ACC112 (cell line): ENCODE measurements around the gene VSNL1.
A peak's percentile ranks its signal among the peaks of the same experiment; 100 is the strongest.

ENCODE experiments used
- H2AFZ ChIP-seq: fragments of 200-600 bp; sonication (generic); one replicate; pipeline ENCODE4 v1.6.0; 2017; ENCODE audit warnings: antibody characterized with exemption, low read length; ENCODE audit not compliant: unreplicated experiment
- H3K27ac ChIP-seq: fragments of 200-600 bp; sonication (generic); 2 replicates; pipeline ENCODE4 v1.5.1; 2014; ENCODE audit warnings: low read depth, mild to moderate bottlenecking, antibody characterized with exemption, low read length, moderate library complexity
- H3K27me3 ChIP-seq: fragments of 200-600 bp; sonication (generic); 2 replicates; pipeline ENCODE4 v1.6.1; 2014; ENCODE audit warnings: mild to moderate bottlenecking, antibody characterized with exemption, low read length, moderate library complexity, mixed read lengths; ENCODE audit not compliant: insufficient read depth
- H3K36me3 ChIP-seq: fragments of 200-600 bp; sonication (generic); 2 replicates; pipeline ENCODE4 v1.6.1; 2016; ENCODE audit warnings: mild to moderate bottlenecking, antibody characterized with exemption, low read length, moderate library complexity, mixed read lengths; ENCODE audit not compliant: insufficient read depth
- H3K4me1 ChIP-seq: fragments of 200-600 bp; sonication (generic); one replicate; pipeline ENCODE4 v1.6.1; 2016; ENCODE audit warnings: low read length, mixed read lengths; ENCODE audit not compliant: insufficient read depth, unreplicated experiment, control insufficient read depth
- H3K4me3 ChIP-seq: fragments of 200-600 bp; sonication (generic); 2 replicates; pipeline ENCODE4 v1.5.1; 2014; ENCODE audit warnings: mild to moderate bottlenecking, low read depth, low read length
- H3K79me2 ChIP-seq: fragments of 200-600 bp; sonication (generic); one replicate; pipeline ENCODE4 v1.6.0; 2016; ENCODE audit warnings: low read length; ENCODE audit not compliant: control insufficient read depth, unreplicated experiment, insufficient read depth

Gene VSNL1

DNA sequence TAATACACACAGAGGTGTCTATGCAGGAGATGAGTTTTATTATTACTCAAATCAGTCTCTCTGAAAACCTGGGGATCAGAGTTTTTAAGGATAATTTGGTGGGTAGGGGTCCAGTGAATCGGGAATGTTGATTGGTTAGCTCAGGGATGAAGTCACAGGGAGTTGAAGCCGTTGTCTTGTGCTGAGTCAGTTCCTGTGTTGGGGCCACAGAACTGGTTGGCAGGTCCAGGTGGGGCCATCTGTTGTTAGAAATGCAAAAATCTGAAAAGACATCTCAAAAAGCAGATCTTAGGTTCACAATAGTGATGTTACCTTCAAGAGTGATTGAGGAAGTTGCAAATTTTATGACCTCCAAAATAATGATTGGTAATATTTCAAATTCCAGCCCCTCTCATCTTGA lies 86.9 kb downstream of the VSNL1 start:
- Histone ChIP-seq H3K79me2 (no peaks in the 10 kb centered on the region), H3K27ac (no peak overlapping the region), H3K27me3 (no peaks in the 10 kb centered on the region), H3K36me3 (no peaks in the 10 kb centered on the region), H2AFZ (no peak overlapping the region), H3K4me1 (no peaks in the 10 kb centered on the region), H3K4me3 (no peak overlapping the region)

DNA sequence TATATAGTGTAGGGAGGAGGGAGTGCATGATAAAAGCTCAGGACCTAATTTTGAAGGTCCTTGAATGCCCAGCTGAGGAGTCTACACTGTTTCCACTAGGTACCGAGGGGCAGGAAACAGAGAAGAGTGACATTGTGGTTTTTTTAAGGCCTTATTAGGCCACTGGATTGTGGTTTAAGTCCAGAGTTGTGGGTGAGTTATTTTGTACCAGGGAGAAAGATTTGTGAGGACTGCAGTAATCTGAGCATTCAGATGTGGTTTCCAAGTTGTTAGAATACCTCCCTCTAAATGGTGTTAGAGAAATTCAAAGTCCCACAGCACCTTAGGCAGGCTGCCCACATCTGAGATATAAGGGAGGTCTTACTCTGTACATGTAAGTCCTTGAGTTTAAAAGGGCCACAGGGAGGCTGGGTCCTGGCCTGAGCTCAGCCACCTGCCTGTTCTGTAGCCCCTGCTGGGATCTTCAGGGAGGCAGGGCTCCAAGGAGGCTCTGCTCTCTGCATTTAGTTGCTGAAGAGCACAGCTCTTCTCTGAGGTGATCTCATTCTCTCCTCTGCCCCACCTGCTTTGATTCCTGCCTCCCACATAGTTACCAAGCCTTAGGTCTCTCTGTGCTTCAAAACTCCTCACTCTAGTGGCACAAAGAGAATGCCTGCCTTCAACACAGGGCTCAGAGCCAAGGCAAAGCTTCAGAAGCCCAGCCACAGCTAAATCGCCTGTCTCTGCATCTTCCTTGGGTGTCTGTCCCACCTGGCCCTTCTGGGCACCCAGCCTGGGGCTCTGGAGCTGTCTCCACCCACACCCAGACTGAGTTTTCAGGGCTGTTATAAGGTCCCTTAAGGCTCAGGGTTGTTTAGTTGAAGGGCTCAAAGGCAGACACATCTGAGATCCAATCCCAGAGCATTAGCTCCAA lies 88.1 kb downstream of the VSNL1 start:
- no peak overlapping the region for H2AFZ ChIP-seq
- H3K4me1 ChIP-seq: no peaks in the 10 kb centered on the region
- no peaks in the 10 kb centered on the region for H3K79me2 ChIP-seq
- no peaks in the 10 kb centered on the region for H3K27me3 ChIP-seq
- H3K4me3 ChIP-seq: no peak overlapping the region
- no peak overlapping the region for H3K27ac ChIP-seq
- no peaks in the 10 kb centered on the region for H3K36me3 ChIP-seq

DNA sequence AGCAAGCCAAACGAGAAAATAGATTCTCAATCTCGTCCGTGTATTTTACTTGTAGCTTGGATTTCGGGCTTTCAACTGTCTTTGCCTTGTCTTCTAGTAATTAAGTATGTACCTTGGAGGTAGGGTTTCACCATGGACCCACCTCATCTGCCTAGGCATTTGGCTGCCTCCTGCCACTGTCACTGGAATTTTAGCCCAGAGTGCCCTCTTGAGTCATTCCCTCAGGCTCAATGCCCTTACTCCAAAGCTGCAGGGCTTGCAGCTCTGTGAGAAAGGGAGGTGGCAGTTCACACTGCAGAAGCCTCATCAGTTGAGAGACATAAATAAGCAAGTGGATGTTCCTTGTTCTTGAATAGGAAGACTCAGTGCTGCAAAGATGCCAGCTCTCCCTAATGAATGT lies 89.6 kb downstream of the VSNL1 start:
- Histone ChIP-seq H3K79me2 (no peaks in the 10 kb centered on the region), H3K4me1 (no peaks in the 10 kb centered on the region), H3K36me3 (no peaks in the 10 kb centered on the region), H3K27me3 (no peaks in the 10 kb centered on the region), H3K4me3 (no peak overlapping the region), H3K27ac (no peak overlapping the region), H2AFZ (no peak overlapping the region)

DNA sequence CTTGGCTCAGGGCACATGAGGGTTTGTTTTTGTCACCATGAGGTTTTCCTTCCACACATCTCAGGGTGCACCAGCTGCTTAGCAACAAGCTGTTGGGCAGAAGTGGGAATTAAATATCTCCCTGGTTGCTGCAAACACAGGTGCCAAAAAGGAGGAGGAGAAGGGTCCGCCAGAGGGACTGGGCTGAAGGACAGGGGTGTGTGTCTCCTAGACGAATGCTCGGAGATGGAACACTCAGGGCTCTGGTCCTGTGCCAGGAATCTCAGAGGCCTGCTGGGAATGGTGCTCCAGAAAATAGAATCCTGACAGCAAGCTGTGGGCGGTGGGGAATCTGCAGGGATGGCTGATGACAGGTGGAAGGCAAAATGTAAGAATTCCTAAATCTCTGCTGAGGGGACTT lies 94.5 kb downstream of the VSNL1 start:
- H2AFZ ChIP-seq: no peak overlapping the region
- H3K4me1 ChIP-seq: no peaks in the 10 kb centered on the region
- H3K79me2 ChIP-seq: no peaks in the 10 kb centered on the region
- no peak overlapping the region for H3K27ac ChIP-seq
- no peak overlapping the region for H3K4me3 ChIP-seq
- H3K36me3 ChIP-seq: no peaks in the 10 kb centered on the region
- no peaks in the 10 kb centered on the region for H3K27me3 ChIP-seq

DNA sequence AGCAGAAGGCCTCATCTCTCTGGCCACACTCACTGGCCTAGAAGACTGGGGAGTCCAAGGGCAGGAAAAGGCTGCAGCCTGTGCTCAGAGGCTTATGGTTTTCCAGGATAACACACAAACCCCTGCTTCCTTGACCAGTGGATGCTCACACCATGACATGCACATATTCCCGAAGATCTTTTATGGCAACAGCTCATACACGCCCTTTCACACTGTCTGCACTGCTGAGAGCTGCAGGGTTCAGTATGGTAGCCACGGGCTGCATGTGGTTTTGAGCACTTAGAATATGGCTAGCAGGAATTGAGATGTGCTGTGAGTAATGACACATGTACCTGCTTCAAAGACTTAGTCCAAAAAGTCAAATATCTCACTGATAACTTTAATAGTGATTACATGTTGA lies 95.8 kb downstream of the VSNL1 start:
- Histone ChIP-seq H3K79me2 (no peaks in the 10 kb centered on the region), H3K4me1 (no peaks in the 10 kb centered on the region), H3K27ac (no peak overlapping the region), H3K36me3 (no peaks in the 10 kb centered on the region), H3K27me3 (no peaks in the 10 kb centered on the region), H2AFZ (no peak overlapping the region), H3K4me3 (no peak overlapping the region)

DNA sequence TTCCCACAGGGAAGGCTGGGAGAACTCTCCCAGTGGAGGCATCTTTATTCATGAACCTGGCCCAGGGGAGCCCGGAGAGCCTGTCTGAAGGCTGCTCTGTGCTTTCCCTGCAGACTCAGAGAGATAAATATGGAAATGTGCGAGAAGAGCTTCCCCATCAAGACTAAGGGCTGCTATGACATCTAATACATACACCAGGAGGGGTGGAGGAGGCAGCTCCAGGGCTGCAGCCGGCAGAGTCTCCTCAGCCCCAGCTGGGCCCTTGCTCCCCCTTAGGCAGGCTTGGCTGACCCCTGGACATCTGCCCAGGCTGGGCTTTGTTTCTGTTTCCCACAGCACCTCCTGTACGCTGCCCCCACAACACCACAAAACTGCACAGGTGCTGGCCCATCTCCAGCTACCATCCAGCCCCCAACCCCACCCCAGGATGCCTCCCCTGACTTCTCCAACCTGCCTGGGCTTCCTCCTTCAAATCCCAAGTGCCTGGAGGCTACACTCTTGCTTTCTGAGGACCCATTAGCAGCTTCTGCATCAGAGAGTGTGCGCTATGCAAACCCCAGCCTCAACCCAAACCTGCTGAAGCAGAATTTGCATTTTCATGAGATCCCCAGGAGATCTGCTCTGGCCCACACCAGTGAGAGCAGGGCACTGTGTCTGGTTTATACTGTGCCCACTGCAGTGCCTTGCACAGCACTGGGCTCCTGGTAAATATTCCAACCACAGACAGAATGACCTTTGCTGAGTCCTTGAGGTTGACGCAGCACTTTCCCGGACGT lies 96.8 kb downstream of the VSNL1 start:
- H3K36me3 ChIP-seq: no peaks in the 10 kb centered on the region
- no peaks in the 10 kb centered on the region for H3K4me1 ChIP-seq
- no peak overlapping the region for H3K4me3 ChIP-seq
- H3K27ac ChIP-seq: no peak overlapping the region
- no peaks in the 10 kb centered on the region for H3K79me2 ChIP-seq
- H2AFZ ChIP-seq: no peak overlapping the region
- H3K27me3 ChIP-seq: no peaks in the 10 kb centered on the region

DNA sequence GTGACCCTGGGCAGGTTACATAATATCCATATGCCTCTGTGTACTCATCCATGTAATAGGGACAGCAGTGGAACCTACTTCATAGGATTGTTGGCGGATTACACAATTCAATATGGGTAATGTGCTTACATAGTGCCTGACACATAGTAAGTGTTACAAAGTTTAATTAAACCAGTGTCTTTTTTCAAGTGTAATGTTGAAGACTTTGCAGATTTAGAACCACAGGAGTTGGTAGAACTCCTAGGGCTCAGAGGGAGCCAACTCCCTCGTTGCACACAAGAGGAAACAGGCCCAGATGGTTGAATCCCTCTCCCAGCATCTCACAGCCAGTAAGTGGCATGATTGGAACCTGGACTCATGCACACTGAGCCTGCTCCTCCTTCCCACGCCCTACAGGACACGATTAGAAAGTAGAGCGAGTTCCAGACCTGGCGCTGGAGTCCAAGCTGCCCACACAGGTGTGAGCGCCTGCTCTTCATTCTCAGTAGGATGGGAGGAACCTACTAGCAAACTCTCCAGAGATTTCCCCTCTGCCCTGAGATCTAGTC lies 97.8 kb downstream of the VSNL1 start:
- Histone ChIP-seq H3K27ac (no peak overlapping the region), H2AFZ (no peak overlapping the region), H3K4me1 (peaks cover 6% of the 10 kb centered on the region), H3K36me3 (no peaks in the 10 kb centered on the region), H3K79me2 (no peaks in the 10 kb centered on the region), H3K27me3 (no peaks in the 10 kb centered on the region), H3K4me3 (no peak overlapping the region)

DNA sequence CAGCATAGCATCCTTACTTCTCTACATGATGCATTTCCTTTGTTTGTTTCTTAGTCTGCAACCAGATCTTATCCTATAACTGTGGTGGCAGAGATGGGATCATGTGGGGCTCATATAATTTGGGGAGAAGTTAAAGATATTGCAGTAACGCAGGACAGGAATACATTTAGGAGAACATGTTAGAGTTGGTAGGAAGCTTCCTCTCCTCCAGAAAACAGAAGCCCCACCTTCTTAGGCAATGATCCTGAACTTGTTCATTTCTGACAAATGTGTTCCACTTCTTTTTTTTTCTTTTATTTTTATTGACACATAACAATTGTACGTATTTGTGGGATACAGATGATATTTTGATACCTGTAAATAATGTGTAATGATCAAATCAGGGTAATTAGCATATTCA lies 99.9 kb downstream of the VSNL1 start:
- H3K79me2 ChIP-seq: no peaks in the 10 kb centered on the region
- no peak overlapping the region for H3K4me3 ChIP-seq
- no peak overlapping the region for H3K27ac ChIP-seq

DNA sequence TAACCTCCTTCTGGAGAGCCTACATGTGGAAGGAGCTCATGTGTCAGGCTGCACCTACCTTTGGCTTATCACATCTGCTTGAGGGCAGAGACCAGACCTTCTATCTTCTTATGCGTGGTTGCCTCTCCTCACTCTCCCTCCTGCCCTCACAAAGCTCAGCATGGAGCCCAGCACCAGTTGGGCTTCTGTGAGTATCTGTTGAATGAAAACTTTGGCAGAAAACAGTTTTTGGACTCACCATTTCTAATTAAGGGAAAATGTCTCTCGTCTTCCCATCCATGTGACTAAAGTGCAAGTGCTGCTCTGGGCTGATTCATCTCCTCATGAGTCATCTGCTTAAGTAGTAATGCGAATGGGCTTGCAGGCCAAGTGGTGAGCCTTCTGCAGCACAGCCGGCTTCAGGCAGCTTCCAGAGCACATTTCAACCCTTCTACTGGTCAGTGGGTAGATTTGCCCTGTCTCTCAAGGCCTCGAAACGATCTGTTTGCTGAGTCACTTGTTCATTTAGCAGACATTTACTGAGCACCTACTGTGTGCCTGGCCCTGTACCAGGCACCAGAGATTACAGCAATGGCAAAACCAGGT lies 102.6 kb downstream of the VSNL1 start:
- peaks cover 33% of the 10 kb centered on the region for H3K4me1 ChIP-seq
- H3K27ac ChIP-seq: peak overlapping the region; percentile 66
- no peaks in the 10 kb centered on the region for H3K79me2 ChIP-seq
- H3K27me3 ChIP-seq: no peaks in the 10 kb centered on the region
- peak overlapping the region; percentile 93 for H2AFZ ChIP-seq
- H3K36me3 ChIP-seq: no peaks in the 10 kb centered on the region
- peak overlapping the region; percentile 33; the same call in 1 of the 2 replicates for H3K4me3 ChIP-seq

More for the DNA sequence above, 99.9 kb downstream of the VSNL1 start:
- H3K27me3 ChIP-seq: no peaks in the 10 kb centered on the region
- H3K4me1 ChIP-seq: peaks cover 25% of the 10 kb centered on the region
- H2AFZ ChIP-seq: no peak overlapping the region
- H3K36me3 ChIP-seq: no peaks in the 10 kb centered on the region

DNA sequence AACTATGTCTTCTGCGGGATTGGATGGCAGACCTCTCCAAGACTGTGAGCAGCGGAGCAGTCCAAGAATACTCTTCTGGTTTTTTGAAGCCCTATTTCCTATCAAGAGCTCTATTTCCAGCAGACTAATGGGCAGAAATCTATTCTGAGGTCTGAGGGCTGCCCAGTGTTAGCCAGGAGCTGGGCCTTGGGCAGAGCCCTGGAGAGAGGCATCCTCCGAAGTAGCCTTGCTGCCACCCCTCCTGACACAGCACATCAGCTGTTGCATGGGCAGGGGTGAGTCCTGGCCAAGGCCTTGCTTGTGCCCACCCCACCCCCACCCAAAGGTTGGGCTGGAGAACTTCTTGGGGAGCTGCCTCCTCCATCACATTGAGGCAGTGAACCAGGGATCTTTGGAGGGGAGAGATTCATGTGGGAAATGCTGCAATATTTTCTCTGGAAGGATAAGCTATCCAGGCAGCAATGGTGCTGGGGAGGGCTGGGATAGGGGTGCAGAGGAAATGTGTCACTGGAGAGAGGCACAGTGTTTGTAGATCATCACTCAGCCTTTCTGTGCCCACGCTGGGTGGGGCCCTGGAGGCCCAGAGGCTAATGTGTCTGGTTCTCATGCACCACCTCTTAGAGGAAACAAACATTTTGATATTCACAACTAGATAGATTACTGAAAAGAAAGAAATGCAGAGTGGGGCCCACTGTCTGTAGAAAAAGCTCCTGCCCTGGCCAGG lies 104.7 kb downstream of the VSNL1 start:
- H3K27me3 ChIP-seq: no peaks in the 10 kb centered on the region
- no peak overlapping the region for H3K4me3 ChIP-seq
- H3K4me1 ChIP-seq: peaks cover 33% of the 10 kb centered on the region
- peak overlapping the region; percentile 10 for H2AFZ ChIP-seq
- H3K36me3 ChIP-seq: no peaks in the 10 kb centered on the region
- peak overlapping the region; percentile 55 for H3K27ac ChIP-seq
- H3K79me2 ChIP-seq: no peaks in the 10 kb centered on the region
